ENCODE results near the gene ERCC2.

GRCh38 chr19:45322744-45323281 is 47.6 kb downstream of the ERCC2 start, which contains the start of gene CKM:
- no peak for TF ChIP-seq CTCF (IDR thresholded peaks at IDR 0.05; ENCODE audit: insufficient read depth, low read depth, low read length)
- TF ChIP-seq EZH2 (IDR thresholded peaks at IDR 0.05; ENCODE audit: insufficient read depth, low read length), result no peak
